Measurements from ENCODE around the gene OLFM4.

DNA sequence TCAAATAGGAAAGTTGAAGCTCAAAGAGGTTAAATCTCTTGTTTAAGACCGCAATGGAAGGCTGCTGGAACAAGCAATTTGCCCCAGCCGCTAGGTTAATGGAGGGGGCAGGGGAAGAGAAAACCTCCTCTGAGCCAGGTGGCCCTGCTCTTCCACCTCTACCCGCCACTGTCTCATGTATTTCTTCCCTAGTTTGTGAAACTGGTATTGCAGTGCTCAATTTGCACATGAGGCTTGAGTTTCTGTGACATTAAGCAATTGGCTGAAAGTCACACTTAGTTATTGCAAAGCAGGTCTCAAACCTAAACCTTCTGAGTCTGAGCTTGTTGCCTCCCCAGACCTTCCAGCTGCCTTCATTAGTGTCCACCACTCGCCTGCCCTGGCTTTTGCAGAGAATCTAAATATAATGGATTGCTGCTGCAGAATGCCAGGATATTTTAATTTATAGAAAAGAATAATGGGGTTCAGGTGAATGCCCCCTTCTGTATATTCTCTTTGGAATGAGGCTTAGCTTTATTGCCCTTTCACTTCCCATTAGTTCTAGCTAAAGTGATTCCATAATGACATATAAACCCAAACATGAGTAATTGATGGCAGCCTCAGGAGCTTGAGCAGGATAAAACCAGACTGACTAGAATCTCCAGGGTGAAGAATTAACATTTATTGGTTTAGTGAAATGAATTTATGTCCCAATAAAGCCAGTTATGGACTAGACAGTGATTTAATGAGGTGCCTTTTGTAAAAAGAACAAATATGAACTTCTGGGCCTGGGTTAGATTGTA, 27.0 kb upstream of the OLFM4 start:
- TF ChIP-seq, protein P1, sequence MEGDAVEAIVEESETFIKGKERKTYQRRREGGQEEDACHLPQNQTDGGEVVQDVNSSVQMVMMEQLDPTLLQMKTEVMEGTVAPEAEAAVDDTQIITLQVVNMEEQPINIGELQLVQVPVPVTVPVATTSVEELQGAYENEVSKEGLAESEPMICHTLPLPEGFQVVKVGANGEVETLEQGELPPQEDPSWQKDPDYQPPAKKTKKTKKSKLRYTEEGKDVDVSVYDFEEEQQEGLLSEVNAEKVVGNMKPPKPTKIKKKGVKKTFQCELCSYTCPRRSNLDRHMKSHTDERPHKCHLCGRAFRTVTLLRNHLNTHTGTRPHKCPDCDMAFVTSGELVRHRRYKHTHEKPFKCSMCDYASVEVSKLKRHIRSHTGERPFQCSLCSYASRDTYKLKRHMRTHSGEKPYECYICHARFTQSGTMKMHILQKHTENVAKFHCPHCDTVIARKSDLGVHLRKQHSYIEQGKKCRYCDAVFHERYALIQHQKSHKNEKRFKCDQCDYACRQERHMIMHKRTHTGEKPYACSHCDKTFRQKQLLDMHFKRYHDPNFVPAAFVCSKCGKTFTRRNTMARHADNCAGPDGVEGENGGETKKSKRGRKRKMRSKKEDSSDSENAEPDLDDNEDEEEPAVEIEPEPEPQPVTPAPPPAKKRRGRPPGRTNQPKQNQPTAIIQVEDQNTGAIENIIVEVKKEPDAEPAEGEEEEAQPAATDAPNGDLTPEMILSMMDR (IDR thresholded peaks at IDR 0.05) = no peak
- no peak for TF ChIP-seq POLR2A (IDR thresholded peaks at IDR 0.05)
